Stimulated activated CD4-positive, alpha-beta T cell treated with anti-CD3 and anti-CD28 coated beads, Interleukin-2, amount 100 ng/mL, for 4 hours (primary cell): Measurements from ENCODE around the gene MBL2.

ENCODE experiments used
- DNase-seq: peaks from one replicate; pipeline ENCODE4 v3.0.0-alpha.2; 2020; ENCODE audit warnings: low read depth

MBL2 gene

GRCh38 chr10:52771534-52772445 lies 794 bp downstream of the MBL2 start:
- no peak for DNase-seq

GRCh38 chr10:52770904-52771303 lies 1.7 kb downstream of the MBL2 start:
- DNase-seq = no peak

GRCh38 chr10:52769966-52770365 lies 2.6 kb downstream of the MBL2 start:
- no peak for DNase-seq

DNA sequence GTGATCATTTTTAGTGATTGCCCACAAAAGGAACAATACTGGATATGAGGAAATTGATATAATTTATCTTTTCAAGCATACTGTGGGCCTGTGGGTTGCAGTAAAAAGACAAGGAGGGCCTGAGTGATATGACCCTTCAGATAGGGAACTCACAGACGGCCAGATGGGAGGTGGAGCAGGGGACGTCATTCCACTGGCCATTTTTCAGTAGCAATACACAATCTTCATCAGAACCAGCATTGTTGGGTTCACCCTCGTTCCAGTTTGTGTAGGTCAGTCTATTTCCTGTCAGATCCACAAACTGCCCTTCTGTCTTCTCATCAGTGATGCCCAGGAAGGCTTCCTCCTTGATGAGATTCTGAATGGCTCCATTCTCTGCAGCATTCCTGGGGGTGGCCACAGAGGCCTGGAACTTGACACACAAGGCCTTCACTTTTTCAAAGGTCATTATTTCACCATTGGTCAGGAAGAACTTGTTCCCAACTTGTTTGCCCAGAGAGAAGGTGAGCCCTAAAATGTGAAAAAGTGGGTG lies 4.5 kb downstream of the MBL2 start:
- DNase-seq = no peak

DNA sequence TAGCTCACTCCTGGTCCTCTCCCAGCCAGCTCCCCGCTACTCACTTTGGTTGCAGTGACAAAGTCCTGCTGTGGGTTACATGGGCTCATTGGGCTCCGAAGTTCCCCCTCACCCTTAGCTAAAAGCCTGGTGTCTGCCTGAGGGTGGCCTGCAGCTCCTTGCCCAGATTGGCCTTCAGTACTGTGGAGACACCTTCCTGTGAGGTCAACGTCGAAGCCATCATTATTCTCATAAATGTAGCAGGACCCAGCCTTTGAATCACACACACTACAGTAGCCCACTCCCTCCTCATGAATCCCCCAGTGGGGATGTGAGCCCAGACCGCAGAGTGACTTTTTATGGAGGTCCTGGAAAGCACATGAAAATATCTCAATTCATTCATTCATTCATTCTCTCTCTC lies 10.5 kb downstream of the MBL2 start:
- DNase-seq = no peak

GRCh38 chr10:52759154-52759553 lies 13.4 kb downstream of the MBL2 start:
- DNase-seq = no peak

DNA sequence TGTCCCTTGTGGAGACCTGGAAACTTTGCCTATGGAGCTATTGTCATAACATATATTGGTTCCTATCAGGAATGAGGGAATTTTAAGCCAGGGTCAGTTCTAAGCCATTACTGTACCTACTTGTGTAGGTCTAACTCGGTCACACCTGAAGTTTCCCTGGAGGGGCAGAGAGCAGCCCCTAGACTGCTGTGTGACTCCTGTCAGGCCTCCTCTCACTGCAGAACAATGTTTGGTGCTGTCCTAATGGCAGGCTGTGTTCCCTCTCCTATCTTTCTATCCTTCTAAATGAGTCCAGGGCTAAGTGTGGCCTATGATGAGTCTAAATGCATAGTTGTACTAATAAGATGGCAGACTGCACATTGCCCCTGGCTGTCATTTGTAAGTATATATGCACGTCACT lies 14.2 kb downstream of the MBL2 start:
- no peak for DNase-seq

- DNase-seq = no peak
These were observed 14.8 kb downstream of the MBL2 start for GRCh38 chr10:52757773-52758172.

DNA sequence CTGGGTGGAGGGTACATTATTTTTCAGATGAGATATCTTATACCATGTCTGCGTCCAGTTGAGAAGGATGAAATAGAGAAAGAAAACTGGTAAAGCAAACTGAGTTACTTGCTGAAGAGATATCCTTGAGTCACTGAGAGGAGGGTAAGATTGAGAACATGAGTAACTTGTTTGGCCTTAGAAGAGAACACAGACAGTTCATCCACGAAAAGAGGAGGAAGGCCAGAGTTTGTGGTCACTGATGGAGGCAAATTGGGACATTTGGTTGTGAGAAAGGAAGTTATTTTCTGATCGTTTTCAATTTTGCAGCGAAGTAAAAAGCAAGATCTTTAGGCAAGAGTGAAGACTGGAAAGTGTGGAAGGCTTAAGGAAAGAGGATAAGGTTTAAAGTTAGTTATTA lies 15.6 kb downstream of the MBL2 start:
- DNase-seq = no peak

- no peak for DNase-seq
These were observed 16.3 kb downstream of the MBL2 start for GRCh38 chr10:52756295-52756694.

GRCh38 chr10:52755297-52756062 lies 17.1 kb downstream of the MBL2 start:
- no peak for DNase-seq

DNA sequence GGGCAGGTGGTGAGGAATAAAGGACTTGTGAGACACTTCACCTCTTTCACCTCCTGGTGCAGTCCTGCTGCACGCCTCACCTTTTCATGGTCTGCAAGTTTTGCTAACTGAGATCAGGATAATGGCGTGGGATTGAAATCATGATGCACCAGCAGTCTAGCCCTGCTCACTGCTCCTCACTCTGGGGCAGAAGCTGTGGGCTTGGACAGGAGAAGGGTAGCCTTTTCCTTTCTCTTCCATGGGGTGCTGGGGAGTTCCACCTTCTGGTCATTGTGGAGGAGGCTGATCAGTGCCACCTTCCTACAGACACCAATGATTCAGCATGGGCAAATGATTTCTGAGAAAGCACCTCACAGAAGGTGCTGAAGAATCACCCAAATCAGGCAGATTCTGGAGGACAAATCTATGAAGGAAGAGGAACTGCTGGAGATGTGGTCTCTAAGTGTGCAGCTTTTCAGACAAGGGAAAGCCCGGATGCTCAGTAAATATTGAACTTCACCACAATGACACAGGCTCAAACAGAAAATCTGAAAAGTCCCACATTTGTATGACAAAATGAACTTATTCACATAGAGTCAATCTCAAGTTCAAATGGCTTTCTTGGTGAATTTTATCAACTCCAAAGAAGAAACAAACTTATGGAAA lies 19.7 kb downstream of the MBL2 start:
- DNase-seq = no peak

GRCh38 chr10:52752261-52752660 lies 20.3 kb downstream of the MBL2 start:
- DNase-seq = no peak

DNA sequence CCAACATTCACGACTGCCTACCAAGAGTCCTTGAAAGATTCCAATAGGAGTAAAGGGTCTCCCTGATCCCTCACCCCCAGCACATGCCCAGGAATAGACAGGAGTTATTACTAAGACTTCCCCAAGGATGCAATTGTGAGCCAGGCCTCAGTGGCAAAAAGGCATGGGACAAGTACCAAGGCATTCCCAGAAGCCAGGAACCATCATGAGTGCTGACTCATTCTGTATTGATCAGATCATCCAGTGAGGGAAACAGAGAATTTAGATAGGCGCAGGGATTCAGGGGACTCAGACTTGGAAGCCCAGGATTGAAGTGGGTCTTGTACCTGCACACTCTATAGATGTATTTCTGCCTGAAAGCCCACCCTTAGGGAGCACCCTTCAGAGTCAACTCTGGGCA lies 21.2 kb downstream of the MBL2 start:
- no peak for DNase-seq

DNA sequence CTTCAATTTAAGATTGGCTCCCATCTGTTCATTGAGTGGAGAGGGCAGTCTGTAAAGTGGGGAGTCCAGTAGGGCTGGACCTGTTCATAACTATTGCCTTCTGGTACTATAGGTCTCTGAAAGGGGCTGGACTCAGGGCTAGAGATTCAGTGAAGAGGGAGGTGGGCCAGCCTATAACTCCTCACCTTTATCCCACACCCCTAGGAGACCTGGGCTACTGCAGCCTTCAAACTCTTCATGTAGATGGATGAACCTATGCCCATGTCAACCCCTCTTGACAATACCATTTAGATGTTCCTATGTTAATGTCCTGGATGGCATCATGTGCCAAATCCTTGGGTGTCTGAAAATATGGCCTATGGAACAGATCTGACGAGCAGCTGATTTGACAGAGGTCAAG lies 22.0 kb downstream of the MBL2 start:
- DNase-seq = no peak

DNA sequence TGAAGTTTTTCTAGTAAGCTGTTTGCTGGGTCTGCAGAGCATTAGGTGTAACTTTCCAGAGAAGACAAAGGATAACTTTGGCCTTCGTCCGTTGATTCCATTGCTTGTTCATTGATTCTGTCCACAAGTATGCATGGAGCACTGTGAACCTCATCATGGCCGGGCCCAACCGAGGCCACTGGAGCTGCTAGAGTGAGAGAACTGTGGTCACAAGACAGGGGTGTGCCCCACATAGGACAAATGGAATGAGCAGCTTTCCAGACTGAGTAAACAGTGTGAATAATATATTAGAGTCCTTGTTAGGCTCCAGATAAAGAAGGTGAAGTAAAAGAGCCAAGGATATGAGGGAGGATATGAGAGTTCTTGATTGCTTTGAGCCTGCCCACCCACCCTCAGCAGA lies 24.9 kb downstream of the MBL2 start:
- no peak for DNase-seq

GRCh38 chr10:52746169-52746568 lies 26.4 kb downstream of the MBL2 start:
- no peak for DNase-seq

DNA sequence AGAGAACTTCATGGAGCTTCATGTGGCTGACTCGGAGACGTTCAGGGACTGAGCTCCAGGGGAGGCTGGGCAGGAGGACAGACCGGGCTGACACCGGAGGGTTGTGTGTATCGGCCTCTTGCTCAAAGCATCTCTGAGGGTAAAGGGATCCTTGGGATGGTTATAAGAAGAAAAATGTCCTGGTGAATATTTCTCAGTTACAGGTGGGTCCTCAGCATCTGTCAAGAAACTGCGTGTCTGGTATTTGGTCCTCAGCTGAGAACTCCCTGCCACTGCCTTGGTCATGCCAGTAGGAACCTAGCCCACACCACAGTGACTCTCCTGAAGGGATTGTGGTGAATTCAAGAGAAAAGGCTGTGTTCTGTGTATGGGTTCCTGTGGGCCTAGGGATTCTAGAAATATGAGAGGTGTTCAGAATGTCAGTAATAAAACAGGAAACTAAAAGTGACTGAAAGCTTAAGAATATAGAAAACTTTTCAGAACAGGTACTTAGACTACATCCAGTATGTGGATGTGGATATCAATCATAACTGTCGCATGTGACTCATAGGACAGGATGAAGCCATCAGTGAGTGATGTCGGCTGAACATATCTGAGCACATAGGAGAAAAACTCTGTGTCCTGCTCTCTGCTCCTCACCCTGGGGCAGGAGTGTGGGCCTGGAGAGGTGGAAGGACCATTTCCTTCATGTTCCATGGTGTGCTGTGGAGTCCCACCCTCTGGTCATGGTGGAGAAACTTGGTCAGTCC lies 28.4 kb downstream of the MBL2 start:
- DNase-seq = no peak

DNA sequence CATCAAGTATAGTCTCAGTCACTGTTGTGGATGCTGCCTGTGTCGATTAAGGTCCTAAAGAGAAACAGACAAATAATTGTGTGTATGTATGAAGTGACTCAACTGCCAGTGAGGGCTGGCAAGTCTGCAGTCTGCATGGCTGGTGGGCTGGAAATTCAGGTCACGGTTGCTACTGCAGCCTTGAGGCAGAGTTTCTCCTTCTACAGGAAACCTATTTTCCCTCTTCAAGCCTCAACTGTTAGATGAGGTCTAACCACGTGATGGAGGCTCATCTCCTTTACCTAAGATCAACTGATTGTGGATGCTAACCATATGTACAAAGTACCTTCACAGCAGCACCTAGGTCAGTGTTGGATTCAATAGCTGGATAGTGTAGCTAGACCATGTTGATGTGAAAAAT lies 29.9 kb downstream of the MBL2 start:
- no peak for DNase-seq

- DNase-seq = no peak
These were observed 30.7 kb downstream of the MBL2 start for GRCh38 chr10:52741851-52742250.

GRCh38 chr10:52740913-52741675 lies 31.5 kb downstream of the MBL2 start:
- DNase-seq = no peak
